22Rv1 (cell line): ENCODE measurements around the gene AIRE.

Experiments
- H3K27ac ChIP-seq: fragments of 450-650 bp; 2 replicates; pipeline ENCODE4 v1.5.1; 2017
- CTCF ChIP-seq: fragments of 450-650 bp; IDR thresholded peaks from 2 replicates; pipeline ENCODE4 v1.5.1; 2017; ENCODE audit warnings: mild to moderate bottlenecking
- ZFX ChIP-seq: fragments of 450-650 bp; IDR thresholded peaks from 2 replicates; pipeline ENCODE4 v1.6.1; 2017; ENCODE audit warnings: antibody characterized with exemption, borderline replicate concordance

AIRE gene

DNA sequence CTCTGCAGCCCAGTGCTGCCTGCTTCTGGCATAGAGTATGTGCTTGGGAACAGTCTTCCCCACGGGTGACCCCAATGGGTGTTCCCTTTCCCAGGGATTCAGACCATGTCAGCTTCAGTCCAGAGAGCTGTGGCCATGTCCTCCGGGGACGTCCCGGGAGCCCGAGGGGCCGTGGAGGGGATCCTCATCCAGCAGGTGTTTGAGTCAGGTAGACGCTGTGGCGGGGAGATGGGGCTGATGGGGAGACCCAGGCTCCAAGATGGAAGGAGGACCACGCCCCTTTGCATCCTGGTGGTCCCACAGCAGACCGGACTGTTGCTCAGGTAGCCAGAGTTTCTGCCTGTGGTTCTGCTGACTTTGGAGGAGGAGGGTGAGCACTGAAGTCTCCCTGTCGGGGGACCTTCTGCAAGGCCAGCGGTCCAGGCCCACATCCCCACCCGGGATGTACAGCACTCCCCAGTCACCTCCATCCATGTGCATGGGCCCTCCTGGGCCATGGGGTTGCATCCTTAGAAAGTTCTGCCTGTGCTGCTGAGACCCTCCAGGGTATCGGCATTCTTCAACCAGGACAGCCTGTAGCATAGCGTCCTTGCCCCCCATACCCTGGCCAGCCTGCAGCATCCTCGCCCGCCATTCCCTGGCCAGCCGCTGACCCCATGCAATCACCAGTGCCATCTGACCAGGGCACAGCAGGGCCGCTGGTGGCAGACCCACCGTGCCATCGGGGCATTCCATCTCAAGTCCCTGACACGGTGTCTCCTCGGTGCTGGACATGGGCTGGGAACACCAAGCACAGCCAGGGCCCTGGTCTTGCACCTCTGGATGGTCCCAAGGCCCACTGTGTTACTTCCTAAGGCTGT, 2.8 kb downstream of the AIRE start:
- no peak for TF ChIP-seq ZFX
- no peak for TF ChIP-seq CTCF
- H3K27ac ChIP-seq = no peak overlapping the region

DNA sequence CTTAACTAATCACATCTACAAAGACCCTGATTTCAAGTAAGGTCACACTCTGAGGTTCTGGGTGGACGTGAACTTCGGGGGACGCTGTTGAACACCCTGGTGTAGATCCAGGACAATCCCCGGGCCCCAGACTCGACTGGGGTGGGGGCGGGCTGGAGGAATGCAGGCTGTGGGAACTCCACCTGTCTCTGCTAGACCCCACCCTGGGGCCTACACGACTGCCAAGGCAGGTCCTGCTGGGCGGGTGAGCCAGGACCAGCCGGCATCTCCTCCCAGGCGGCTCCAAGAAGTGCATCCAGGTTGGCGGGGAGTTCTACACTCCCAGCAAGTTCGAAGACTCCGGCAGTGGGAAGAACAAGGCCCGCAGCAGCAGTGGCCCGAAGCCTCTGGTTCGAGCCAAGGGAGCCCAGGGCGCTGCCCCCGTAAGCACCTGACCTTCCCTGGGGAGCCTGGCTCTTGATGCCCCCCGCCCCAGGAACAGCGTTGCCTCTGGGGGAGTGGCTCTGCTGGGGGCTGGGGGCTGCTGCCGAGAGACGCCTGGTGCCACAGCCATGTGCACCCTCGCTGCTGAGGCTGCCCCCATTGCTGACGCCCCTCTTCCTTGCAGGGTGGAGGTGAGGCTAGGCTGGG, 3.8 kb downstream of the AIRE start:
- TF ChIP-seq CTCF (no peak), ZFX (no peak)

DNA sequence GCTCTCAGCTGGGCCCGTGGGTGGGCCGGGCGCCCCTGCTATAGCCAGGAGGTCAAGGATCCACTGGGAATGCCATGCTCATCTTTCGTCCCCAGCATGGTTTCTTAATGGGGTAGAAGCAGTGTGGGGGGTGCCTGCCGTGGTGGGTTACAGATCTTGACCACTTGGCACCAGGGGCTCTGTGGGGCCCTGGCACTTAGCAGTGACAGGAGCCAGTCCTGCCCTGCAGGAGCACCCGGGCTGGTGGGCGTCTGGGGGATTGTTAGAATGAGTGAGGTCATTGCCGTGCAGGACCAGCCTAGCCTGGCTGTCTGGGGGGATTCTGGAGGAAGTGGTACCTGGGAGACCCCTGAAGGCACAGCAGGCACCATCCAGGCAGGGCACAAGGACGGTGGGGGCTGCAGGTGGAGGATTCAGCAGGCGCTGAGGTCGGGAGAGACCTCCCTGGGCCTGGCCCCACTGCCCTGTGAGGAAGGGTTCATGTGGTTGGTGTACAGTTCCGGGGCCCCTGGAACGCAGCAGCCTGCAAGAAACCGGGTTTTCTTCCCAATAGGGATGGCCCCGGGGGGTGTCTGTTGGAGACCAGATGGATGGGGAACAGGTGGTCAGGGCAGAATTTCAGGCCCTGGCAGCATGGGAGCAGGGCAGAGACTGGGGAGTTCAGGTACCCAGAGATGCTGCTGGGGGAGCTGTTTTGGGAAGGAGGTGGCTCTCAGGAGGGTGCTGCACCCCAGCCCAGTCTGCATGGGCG, 4.8 kb downstream of the AIRE start:
- TF ChIP-seq CTCF (no peak), ZFX (no peak)
- no peak overlapping the region for H3K27ac ChIP-seq

More for the DNA sequence above, 3.8 kb downstream of the AIRE start:
- H3K27ac ChIP-seq = no peak overlapping the region

GRCh38 chr21:44291078-44291935, 5.6 kb downstream of the AIRE start:
- TF ChIP-seq CTCF (no peak), ZFX (no peak)
- H3K27ac ChIP-seq = no peak overlapping the region

DNA sequence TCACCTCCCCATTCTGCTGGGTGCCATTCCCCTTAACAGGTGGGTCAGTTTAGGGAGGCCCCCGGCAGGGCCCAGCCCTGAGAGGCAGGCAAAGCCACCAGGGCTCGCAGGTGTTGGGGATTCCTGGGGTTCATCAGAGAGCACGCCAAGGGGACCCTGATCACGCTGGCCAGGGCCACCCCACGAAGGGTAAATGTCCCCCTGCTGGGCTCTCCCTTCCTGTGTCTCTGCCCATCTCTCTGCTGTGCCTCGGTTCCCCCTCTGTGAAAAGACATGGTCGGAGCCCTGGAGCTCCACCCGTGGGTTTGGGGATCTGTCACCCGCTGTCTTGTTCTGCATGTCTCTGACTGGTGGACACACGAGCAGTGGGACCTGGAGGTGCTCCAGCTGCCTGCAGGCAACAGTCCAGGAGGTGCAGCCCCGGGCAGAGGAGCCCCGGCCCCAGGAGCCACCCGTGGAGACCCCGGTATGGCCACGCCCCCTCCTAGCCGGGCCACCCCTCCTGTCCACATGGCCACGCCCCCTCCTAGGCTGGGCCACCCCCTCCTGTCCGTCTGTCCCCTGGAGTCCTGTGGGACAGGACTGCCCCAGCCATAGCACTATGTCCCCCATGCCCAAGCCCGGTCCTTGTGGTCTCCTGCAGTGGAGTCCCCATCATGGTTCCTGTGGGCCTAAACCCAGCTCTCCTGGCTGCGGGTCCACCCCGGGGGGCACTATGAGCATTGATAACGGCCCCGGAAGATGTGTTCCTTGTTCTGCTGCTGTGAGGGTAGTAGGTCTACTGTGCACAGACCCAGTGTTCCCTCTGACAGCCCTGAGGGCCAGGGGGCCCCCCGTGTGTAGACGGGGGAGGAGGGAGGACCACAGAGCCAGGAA, 6.5 kb downstream of the AIRE start:
- TF ChIP-seq CTCF (no peak), ZFX (no peak)
- H3K27ac ChIP-seq = no peak overlapping the region

DNA sequence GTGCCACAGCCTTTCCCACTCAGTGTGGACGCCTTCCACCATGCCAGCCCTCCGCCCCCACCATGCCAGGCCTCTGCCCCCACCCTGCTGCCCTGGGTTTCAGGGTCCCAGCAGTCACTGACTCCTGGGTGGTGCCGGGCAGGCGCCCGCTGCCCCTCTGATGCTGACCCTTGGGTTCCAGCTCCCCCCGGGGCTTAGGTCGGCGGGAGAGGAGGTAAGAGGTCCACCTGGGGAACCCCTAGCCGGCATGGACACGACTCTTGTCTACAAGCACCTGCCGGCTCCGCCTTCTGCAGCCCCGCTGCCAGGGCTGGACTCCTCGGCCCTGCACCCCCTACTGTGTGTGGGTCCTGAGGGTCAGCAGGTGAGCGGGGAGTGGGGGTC, 7.1 kb downstream of the AIRE start:
- TF ChIP-seq ZFX (no peak), CTCF (no peak)
- no peak overlapping the region for H3K27ac ChIP-seq
